Endodermal cell (in vitro differentiated cells): Measurements from ENCODE around the gene FBXO33. TPM values are rescaled to one million over a fixed set of nuclear protein-coding genes. Genes with fewer than 3 reads are reported as not detected.

Experiments
- DNase-seq: peaks from one replicate; pipeline ENCODE4 v3.0.0-alpha.2; 2017
- H3K27ac ChIP-seq: 2 replicates; pipeline ENCODE4 v1.5.1; 2013; ENCODE audit warnings: mild to moderate bottlenecking, low read depth, low read length, moderate library complexity
- H3K27me3 ChIP-seq: 2 replicates; pipeline ENCODE4 v1.6.1; 2013; ENCODE audit warnings: mild to moderate bottlenecking, low read length, moderate library complexity; ENCODE audit not compliant: insufficient read depth, control insufficient read depth, poor library complexity, severe bottlenecking
- H3K36me3 ChIP-seq: 2 replicates; pipeline ENCODE4 v1.7.0; 2013; ENCODE audit warnings: mild to moderate bottlenecking, low read length, moderate library complexity; ENCODE audit not compliant: control insufficient read depth, insufficient read depth
- H3K4me1 ChIP-seq: one replicate; pipeline ENCODE4 v1.7.0; 2013; ENCODE audit warnings: low read length; ENCODE audit not compliant: control insufficient read depth, insufficient read depth
- H3K4me3 ChIP-seq: 2 replicates; pipeline ENCODE4 v1.5.1; 2013; ENCODE audit warnings: mild to moderate bottlenecking, low read length, moderate library complexity
- H3K9ac ChIP-seq: 2 replicates; pipeline ENCODE4 v1.6.1; 2013; ENCODE audit warnings: mild to moderate bottlenecking, low read length, moderate library complexity; ENCODE audit not compliant: poor library complexity, severe bottlenecking; ENCODE audit errors: extremely low read depth
- H3K9me3 ChIP-seq: 2 replicates; pipeline ENCODE4 v1.6.1; 2013; ENCODE audit warnings: mild to moderate bottlenecking, low read length, moderate library complexity; ENCODE audit not compliant: control insufficient read depth
- H3K27ac Mint-ChIP-seq: 2 replicates; pipeline ENCODE4 v1.8.0; 2020; ENCODE audit warnings: mixed read lengths
- H3K27me3 Mint-ChIP-seq: 2 replicates; pipeline ENCODE4 v1.8.0; 2021; ENCODE audit warnings: mild to moderate bottlenecking, mixed read lengths; ENCODE audit not compliant: insufficient read depth
- H3K36me3 Mint-ChIP-seq: 2 replicates; pipeline ENCODE4 v1.8.0; 2020; ENCODE audit warnings: low read depth, mixed read lengths
- H3K4me1 Mint-ChIP-seq: 2 replicates; pipeline ENCODE4 v1.8.0; 2020; ENCODE audit warnings: mixed read lengths
- H3K4me3 Mint-ChIP-seq: 2 replicates; pipeline ENCODE4 v1.8.0; 2020; ENCODE audit warnings: mild to moderate bottlenecking, moderate library complexity, mixed read lengths
- H3K9me3 Mint-ChIP-seq: 2 replicates; pipeline ENCODE4 v1.8.0; 2020; ENCODE audit warnings: mild to moderate bottlenecking, mixed read lengths
- CTCF ChIP-seq: fragments of 200-600 bp; sonication (generic); conservative IDR thresholded peaks from 2 replicates; pipeline ENCODE4 v1.5.0; 2021; ENCODE audit warnings: antibody characterized with exemption, mild to moderate bottlenecking
- WGBS, 2 experiments: methylation state at CpG; one replicate each; pipeline versions ENCODE4 v1.1.5 to v1.1.7; 2013; ENCODE audit warnings: missing lambda C conversion rate in 2 of 2, mixed read lengths in 1 of 2; ENCODE audit not compliant: insufficient coverage in 1 of 2, insufficient read length in 1 of 2; 5-methylcytosine and 5-hydroxymethylcytosine counted together
- total RNA-seq, 2 donors: library from RNA; stranded (reverse); fragmentation: NEBNext Ultra II Directional in 1 of 2; extraction: Animal tissue kit (Norgen Biotek cat#: 25700) in 1 of 2; gene quantifications; 2 replicates in 1 of 2; 3 replicates in 1 of 2; pipeline ENCODE4 v1.2.1, GENCODE V29; 2021

FBXO33 gene
- total RNA-seq, 2 donors from 2014 or later: 10.2 to 12.8 TPM

GRCh38 chr14:39381366-39381765 lies 50.9 kb downstream of the FBXO33 start:
- H3K36me3 ChIP-seq: no peaks in the 10 kb centered on the region
- no peaks in the 10 kb centered on the region for H3K4me1 ChIP-seq
- Mint-ChIP-seq H3K4me1 (peaks cover 12% of the 10 kb centered on the region), H3K4me3 (no peak overlapping the region), H3K27ac (no peak overlapping the region), H3K36me3 (no peaks in the 10 kb centered on the region), H3K9me3 (no peaks in the 10 kb centered on the region), H3K27me3 (no peaks in the 10 kb centered on the region)
- H3K9me3 ChIP-seq: no peaks in the 10 kb centered on the region
- no peak overlapping the region for H3K27ac ChIP-seq
- WGBS, 2 experiments: 93 to 96% methylated on average over 4 of the region's 4 CpGs
- H3K4me3 ChIP-seq: no peak overlapping the region
- no peak overlapping the region for H3K9ac ChIP-seq
- no peaks in the 10 kb centered on the region for H3K27me3 ChIP-seq
- no peak for TF ChIP-seq CTCF
- no peak for DNase-seq

DNA sequence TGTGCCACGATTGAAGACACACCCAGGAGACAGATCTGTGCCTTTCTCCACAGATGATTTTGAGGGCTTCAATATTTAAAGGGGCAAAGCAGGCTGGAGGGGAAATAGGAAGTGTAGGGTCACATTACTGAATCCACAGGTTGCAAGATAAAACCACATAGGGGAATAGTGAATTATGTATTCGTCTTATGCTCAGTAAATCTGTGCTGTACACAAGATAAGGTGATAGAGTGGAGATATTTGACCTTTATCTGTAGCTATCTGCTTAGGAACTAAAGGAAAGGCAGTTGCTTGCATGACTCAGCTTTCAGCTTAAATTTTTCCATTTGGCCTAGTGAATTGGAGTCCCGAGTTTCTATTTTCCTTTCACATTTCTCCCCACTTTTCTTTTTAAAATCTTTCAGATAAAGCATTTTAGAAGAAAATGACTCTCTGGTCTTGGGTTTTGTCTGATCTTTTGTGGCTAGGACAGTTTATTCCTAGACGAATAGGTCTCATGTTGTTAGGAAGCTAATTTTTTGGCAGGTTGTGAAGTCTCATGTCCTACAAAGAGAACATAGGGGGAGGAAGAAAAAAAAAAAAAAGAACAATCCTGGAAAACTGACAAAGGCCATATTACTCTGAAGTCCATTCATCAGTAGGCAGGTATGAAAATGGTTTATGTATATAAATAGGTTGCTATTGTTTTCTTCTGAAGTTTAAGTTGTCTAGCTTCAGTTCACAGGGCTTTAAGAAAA lies 55.4 kb downstream of the FBXO33 start:
- Mint-ChIP-seq H3K27me3 (no peaks in the 10 kb centered on the region), H3K4me3 (no peak overlapping the region), H3K4me1 (peaks cover 12% of the 10 kb centered on the region), H3K36me3 (no peaks in the 10 kb centered on the region), H3K27ac (peak overlapping the region; percentile 77), H3K9me3 (no peaks in the 10 kb centered on the region)
- H3K9ac ChIP-seq: peak overlapping the region; percentile 24
- WGBS, 2 experiments: 73 to 86% methylated on average over 3 to 4 of the region's 4 CpGs
- no peak for DNase-seq
- H3K27ac ChIP-seq: peak overlapping the region; percentile 29
- H3K4me1 ChIP-seq: no peaks in the 10 kb centered on the region
- H3K36me3 ChIP-seq: no peaks in the 10 kb centered on the region
- no peaks in the 10 kb centered on the region for H3K27me3 ChIP-seq
- no peak for TF ChIP-seq CTCF
- H3K4me3 ChIP-seq: peak overlapping the region; percentile 66
- H3K9me3 ChIP-seq: no peaks in the 10 kb centered on the region

GRCh38 chr14:39374851-39375250 lies 57.4 kb downstream of the FBXO33 start:
- no peak for TF ChIP-seq CTCF
- Mint-ChIP-seq H3K9me3 (no peaks in the 10 kb centered on the region), H3K27ac (no peak overlapping the region), H3K4me1 (peaks cover 10% of the 10 kb centered on the region), H3K4me3 (no peak overlapping the region), H3K36me3 (no peaks in the 10 kb centered on the region), H3K27me3 (no peaks in the 10 kb centered on the region)
- no peak for DNase-seq
- H3K27ac ChIP-seq: no peak overlapping the region
- H3K4me1 ChIP-seq: no peaks in the 10 kb centered on the region
- no peak overlapping the region for H3K4me3 ChIP-seq
- H3K9ac ChIP-seq: no peak overlapping the region
- no peaks in the 10 kb centered on the region for H3K9me3 ChIP-seq
- no peaks in the 10 kb centered on the region for H3K27me3 ChIP-seq
- H3K36me3 ChIP-seq: no peaks in the 10 kb centered on the region
